Hematopoietic multipotent progenitor cell (in vitro differentiated cells): ENCODE measurements around the gene POC1A. TPM values are rescaled to one million over a fixed set of nuclear protein-coding genes. Genes with fewer than 3 reads are reported as not detected.
"Not testable (repeated sequence)": the region's sequence is repeated elsewhere in the genome, so short reads cannot be mapped to it uniquely, and the experiment has no call there.

Source experiments
- DNase-seq, 3 donors: peaks; one replicate each; pipeline ENCODE4 v3.0.0-alpha.2; 2011 to 2015; ENCODE audit warnings: low read depth in 2 of 3, low spot score in 2 of 3
- total RNA-seq: library from RNA; depleted of rRNA; stranded (reverse); fragments of >200 nt; gene quantifications from one replicate; pipeline ENCODE4 v1.2.3, GENCODE V29; 2012

POC1A gene
- total RNA-seq, 1 donor: 6.7 TPM

- DNase-seq: no peak
Observed at GRCh38 chr3:52184690-52185089, 30.5 kb upstream of the POC1A start.

DNA sequence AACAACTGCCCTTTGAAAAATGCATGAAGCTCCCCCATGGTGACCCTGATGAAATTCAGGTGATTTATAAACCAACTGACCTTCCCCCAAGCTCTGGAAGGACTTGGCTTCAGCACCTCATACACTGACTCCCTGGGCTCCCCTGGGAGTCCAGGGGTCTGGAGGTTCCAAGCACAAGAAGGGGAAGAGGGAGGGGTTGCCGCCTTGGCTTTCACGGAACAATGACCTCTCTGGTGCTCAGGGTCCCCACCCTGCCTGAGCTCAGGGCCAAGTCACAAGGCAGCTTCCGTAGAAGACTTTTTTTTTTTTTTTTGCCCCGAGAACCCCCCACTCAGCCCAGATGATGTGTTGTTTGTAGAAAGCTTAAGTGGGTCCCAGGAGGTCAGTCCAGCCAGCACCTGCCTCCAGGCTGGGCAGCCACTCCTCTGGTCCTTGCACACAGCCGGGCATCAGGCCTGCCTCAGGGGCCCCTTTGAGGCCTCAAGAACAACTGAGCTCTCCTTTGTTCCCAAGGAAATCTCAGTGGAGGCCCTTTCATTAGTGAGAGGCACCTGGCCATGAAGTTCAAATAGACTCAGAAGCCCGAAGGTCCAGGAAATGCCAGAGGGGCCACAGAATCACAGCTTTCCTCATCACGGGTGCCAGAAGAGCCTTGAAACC, 29.7 kb upstream of the POC1A start:
- no peak for DNase-seq

- DNase-seq: no peak
Observed at GRCh38 chr3:52182691-52183090, 28.5 kb upstream of the POC1A start.

GRCh38 chr3:52182196-52182595, 28.0 kb upstream of the POC1A start:
- no peak for DNase-seq

DNA sequence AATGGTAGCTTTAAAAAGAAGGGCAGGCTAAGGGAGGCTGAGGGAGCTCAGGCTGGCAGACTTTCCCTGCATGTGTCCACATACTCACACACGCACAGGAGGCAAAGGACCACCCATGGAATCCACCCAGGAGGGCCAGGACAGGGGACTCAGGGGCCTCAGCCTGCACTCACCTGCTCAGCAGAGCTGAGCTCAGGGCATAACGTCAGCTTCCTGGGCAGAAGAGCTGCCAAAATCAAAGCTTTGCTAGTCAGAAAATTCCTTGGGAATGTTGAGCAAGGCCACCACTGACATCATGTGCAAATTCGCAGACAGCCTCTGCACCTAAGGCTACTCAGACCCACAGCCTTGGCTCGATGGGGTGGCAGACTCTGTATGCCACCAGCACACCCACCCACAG, 27.3 kb upstream of the POC1A start:
- DNase-seq: no peak

DNA sequence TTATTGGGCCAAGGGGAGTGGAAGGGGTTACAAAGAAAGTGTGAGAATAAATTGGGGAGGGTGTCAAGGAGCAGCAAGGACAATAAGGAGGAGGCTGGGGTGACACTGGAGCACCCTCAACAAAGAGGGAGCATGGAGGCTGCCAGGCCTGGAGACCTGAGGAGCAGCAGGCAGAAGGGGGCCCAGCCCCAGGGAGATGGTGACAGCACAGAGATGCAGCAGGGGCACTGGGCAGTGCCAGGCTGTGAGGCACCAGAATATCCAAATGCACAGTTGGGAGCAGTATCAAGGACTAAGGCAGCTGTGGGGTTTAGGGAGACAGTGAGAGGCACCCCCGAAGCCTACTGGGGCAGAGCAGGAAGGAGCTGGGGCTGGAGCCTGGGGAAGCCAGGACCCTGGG, 24.3 kb upstream of the POC1A start:
- DNase-seq: no peak

DNA sequence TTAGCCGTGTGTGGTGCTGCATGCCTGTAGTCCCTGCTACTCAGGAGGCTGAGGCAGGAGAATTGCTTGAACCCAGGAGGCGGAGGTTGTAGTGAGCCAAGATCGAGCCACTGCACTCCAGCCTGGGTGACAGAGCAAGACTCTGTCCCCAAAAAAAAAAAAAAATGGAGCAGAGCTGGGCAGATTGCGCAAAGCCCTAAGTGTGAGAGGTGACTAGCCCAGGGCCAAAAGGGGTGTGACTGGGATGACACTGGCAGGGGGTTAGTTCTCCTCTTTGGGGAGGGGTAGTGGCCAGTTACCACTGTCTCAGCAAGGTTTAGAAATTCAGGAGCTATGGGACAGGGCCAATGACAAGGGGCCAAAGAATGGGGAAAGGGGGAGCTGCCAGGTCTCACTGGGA, 23.9 kb upstream of the POC1A start:
- not testable (repeated sequence) for DNase-seq

DNA sequence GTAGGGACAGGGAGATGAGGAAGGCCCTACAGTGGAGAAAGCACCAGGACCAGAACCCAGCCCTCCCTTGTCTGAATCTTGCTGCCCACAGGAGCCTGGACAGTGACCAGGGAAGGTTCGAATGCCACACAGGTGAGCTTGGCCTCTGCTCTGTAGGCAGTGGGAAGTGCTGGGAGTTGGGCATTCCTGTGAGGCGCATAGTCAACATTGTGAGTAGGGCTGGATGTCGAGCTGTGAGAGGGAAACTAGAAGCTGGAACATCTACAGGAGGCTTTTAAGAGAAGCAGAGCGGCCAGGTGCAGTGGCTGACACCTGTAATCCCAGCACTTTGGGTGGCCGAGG, 23.4 kb upstream of the POC1A start:
- no peak for DNase-seq

- no peak for DNase-seq
Observed at GRCh38 chr3:52176951-52177700, 22.9 kb upstream of the POC1A start.

DNA sequence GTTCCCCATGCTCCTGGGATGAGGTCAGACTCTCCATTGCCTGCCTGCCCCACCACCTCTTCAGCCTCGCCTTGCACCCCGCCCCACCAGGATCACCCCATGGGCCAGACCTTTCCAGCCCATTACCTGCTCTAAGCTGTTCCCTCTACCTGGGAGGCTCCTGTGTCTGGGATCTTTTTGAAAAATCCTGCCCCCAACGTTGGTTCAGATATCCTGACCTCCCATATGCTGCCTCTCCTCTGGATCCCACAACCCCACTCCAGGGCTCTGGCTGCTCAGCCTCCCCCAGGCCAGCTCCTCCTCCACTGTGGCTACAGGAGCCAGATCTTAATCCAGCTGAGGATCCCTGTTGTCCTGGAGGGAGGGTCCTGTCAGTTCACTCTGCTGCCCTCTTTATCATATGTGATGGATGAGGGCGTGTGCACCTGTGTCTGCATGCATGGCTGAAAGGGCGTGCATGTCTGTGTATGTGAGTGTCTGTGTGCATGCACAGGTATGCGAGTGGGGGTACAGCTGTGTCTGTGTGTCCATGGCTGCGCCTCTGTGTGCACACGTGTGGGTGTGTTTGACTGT, 22.0 kb upstream of the POC1A start:
- DNase-seq: no peak

DNA sequence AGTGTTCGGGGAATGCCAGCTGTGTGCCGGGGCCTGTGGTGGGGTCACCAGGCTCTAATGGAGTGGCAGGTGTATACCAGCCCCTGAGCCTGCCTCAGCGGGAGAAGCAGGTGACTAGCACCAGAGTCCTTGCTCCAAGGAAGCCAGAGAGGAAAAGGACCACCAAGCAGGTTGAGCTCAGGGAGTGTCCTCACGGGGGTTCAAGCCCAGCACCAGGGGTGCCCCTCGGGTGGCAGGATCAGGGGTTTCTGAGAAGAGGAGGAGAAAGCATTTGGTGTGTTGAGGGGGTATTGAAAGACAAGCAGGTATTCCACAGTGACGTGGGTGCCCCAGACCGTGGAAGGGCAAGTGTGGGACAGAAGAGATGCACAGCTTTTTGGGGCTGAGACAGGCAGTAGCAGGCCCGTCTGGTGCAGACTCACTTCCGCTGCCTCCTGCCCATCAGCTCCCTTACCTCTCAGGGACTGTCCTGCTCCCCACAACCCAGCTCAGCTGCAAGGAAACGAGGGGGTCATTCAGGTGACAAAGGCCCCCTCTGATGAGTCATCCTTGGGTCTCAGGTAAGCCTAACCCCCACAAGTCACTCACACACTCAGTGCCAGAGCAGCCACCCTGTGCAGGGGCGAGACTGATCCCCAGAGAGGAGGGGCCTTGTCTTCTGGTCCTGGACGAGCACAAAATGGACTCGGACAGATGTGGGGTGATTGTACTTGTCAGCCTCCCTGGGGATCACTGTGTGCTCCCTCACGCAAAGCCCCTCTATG, 21.4 kb upstream of the POC1A start:
- DNase-seq: no peak

- DNase-seq: no peak
Observed at GRCh38 chr3:52174896-52175295, 20.7 kb upstream of the POC1A start.

GRCh38 chr3:52173101-52173500, 18.9 kb upstream of the POC1A start:
- DNase-seq: no peak

- no peak for DNase-seq
Observed at GRCh38 chr3:52172262-52172757, 18.1 kb upstream of the POC1A start.

GRCh38 chr3:52171514-52172261, 17.5 kb upstream of the POC1A start:
- DNase-seq: no peak

DNA sequence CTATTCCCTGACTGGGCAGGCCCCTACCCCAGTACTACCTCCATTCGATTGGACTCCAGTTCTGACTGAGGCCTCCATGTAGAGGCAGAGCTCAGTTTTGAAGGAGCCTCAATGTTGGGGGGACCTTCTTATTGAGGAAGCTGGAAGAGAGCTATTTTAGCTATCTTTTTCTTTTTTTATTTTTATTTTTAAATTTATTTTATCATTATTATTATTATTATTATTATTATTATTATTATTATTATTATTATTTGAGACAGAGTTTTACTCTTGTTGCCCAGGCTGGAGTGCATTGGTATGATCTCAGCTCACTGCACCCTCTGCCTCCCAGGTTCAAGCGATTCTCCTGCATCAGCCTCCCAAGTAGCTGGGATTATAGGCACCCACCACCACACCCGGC, 16.0 kb upstream of the POC1A start:
- not testable (repeated sequence) for DNase-seq

- no peak for DNase-seq
Observed at GRCh38 chr3:52167240-52167639, 13.0 kb upstream of the POC1A start.

DNA sequence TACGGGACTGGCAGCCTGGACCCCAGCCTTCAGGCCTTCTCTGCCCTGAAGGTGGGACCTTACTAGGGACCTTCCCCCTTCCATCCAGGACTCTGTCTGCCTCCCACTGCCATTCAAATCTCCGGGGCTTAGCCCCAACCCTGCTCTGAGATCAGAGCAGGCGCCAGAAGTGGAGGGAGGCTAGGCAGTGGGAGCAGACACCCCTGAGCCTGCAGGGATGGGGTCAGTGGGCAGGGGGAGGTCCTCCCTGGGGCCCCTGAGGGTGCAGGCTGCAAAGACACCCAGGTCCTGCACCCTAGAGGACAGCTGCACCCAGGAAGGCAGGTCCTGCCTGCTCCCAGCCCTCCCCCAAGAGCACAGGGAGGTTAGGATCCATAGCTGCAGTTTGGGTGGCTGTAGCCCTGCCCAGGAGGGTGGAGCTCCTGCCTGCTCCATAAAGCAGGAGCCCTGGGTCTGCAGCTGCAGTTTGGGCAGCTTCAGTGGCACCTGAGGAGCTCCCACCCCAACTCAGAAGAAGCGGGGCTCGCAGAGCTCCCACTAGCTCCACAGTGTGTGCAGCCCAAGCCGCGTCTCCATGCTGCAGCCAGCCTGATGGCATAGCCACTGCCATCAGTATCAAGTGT, 8.1 kb upstream of the POC1A start:
- DNase-seq: no peak

DNA sequence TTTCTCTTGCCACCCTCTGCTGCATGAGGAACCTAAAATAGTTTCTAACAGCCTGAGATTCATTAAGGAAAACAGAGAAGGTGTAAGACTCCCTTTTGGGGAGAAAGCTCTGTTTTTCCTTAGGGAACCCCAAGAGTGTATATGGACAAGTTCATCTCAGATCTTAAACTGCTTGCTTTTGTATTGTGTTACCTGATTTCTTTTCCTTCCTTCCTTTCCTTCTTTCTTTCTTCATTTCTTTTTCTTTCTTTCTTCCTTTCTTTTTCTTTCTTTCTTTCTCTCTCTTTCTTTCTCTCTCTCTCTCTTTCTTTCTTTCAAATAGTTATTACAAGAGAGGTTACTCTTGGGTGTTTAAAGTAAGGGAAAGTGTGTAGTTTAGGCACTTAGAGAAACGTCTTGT, 5.3 kb upstream of the POC1A start:
- no peak for DNase-seq

- DNase-seq: no peak
Observed at GRCh38 chr3:52155912-52156311, 1.7 kb upstream of the POC1A start.
